Gastroesophageal sphincter (tissue), 3 donors: ENCODE data around the gene CTSG.

Source experiments
- POLR2A ChIP-seq, 2 donors: fragments of 450-650 bp; IDR thresholded peaks; one replicate each; pipeline ENCODE4 v1.6.1; 2017; ENCODE audit warnings: antibody characterized with exemption in 2 of 2, mild to moderate bottlenecking in 2 of 2, moderate library complexity in 1 of 2
- TF ChIP-seq, protein P1 (sequence below), 4 experiments: fragments of 200-600 bp in 2 of 4; fragments of 450-650 bp in 2 of 4; sonication (generic) in 1 of 4; IDR thresholded peaks; one replicate each; pipeline ENCODE4 v1.5.1; 2017 to 2019; ENCODE audit warnings: antibody characterized with exemption in 4 of 4, mild to moderate bottlenecking in 2 of 4, moderate library complexity in 2 of 4

DNA sequence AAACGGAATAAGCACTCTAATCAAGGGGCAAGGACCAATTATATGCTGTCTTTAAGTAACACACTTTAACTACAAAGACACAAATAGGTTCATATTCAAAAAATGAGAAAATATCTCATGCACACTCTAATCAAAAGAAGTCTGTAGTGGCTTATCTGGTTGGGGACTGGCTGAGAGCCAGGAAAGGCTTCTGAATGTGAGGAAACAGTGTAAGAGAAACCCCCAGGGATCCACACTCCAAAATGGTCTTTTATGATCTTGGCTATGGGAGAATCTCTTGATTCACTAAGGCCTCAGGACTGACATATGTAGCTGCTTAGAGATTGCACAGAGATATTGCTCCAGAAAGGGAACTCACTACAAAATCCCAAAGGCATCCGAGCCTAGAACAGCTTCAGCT lies 10.3 kb downstream of the CTSG start:
- no peak for TF ChIP-seq POLR2A (IDR thresholded peaks at IDR 0.05)
- TF ChIP-seq, protein P1, sequence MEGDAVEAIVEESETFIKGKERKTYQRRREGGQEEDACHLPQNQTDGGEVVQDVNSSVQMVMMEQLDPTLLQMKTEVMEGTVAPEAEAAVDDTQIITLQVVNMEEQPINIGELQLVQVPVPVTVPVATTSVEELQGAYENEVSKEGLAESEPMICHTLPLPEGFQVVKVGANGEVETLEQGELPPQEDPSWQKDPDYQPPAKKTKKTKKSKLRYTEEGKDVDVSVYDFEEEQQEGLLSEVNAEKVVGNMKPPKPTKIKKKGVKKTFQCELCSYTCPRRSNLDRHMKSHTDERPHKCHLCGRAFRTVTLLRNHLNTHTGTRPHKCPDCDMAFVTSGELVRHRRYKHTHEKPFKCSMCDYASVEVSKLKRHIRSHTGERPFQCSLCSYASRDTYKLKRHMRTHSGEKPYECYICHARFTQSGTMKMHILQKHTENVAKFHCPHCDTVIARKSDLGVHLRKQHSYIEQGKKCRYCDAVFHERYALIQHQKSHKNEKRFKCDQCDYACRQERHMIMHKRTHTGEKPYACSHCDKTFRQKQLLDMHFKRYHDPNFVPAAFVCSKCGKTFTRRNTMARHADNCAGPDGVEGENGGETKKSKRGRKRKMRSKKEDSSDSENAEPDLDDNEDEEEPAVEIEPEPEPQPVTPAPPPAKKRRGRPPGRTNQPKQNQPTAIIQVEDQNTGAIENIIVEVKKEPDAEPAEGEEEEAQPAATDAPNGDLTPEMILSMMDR (IDR thresholded peaks at IDR 0.05), result no peak
